Ovary (tissue), 3 donors: Measurements from ENCODE around the gene ZNF708.

ENCODE experiments used
- CTCF ChIP-seq, 3 donors: fragments of 450-650 bp in 2 of 3; fragments of 200-600 bp in 1 of 3; IDR thresholded peaks; one replicate each; pipeline versions ENCODE4 v1.5.1 to v1.8.0; 2016 to 2022; ENCODE audit warnings: antibody characterized with exemption in 3 of 3, mild to moderate bottlenecking in 1 of 3
- EP300 ChIP-seq: sonication (generic); formaldehyde crosslinking; IDR thresholded peaks from one replicate; pipeline ENCODE4 v1.6.1; 2017; ENCODE audit warnings: antibody characterized with exemption
- POLR2A ChIP-seq: fragments of 450-650 bp; IDR thresholded peaks from one replicate; pipeline ENCODE4 v1.6.1; 2017; ENCODE audit warnings: antibody characterized with exemption, mild to moderate bottlenecking, moderate library complexity
- donor health status: DM: no; HTN: no; CAD: no.

- TF ChIP-seq POLR2A (no peak), CTCF (IDR thresholded peaks at IDR 0.05) (no peak), EP300 (no peak)
These were observed 3.0 kb downstream of the ZNF708 start for GRCh38 chr19:21326169-21326568.
